ENCODE results near the gene SERPINB1.

SERPINB1 gene

GRCh38 chr6:2790588-2791449 is 50.8 kb downstream of the SERPINB1 start:
- peak; percentile 82 for DNase-seq (ENCODE audit: low read depth, low spot score)
- in situ Hi-C loops (cut with HindIII; ENCODE audit: low sequenced_read_pairs), result no loop called here
- TF ChIP-seq CTCF (IDR thresholded peaks at IDR 0.05; ENCODE audit: low read depth, low read length), result peak; percentile 82
- H3K4me3 ChIP-seq (ENCODE audit: low read depth, low read length), result no peak overlapping the region

- no peak for DNase-seq (ENCODE audit: low read depth, low spot score)
- in situ Hi-C loops (cut with HindIII; ENCODE audit: low sequenced_read_pairs), result no loop called here
- no peak for TF ChIP-seq CTCF (IDR thresholded peaks at IDR 0.05; ENCODE audit: low read depth, low read length)
- no peak overlapping the region for H3K4me3 ChIP-seq (ENCODE audit: low read depth, low read length)
Measured at GRCh38 chr6:2786269-2786668, 55.4 kb downstream of the SERPINB1 start.

- no peak for TF ChIP-seq CTCF (IDR thresholded peaks at IDR 0.05; ENCODE audit: low read depth, low read length)
- DNase-seq (ENCODE audit: low read depth, low spot score), result no peak
- no peak overlapping the region for H3K4me3 ChIP-seq (ENCODE audit: low read depth, low read length)
- in situ Hi-C loops (cut with HindIII; ENCODE audit: low sequenced_read_pairs), result no loop called here
Measured at GRCh38 chr6:2784930-2785329, 56.7 kb downstream of the SERPINB1 start.

GRCh38 chr6:2784061-2784460 is 57.6 kb downstream of the SERPINB1 start:
- DNase-seq (ENCODE audit: low read depth, low spot score), result no peak
- in situ Hi-C loops (cut with HindIII; ENCODE audit: low sequenced_read_pairs), result no loop called here
- H3K4me3 ChIP-seq (ENCODE audit: low read depth, low read length), result no peak overlapping the region
- no peak for TF ChIP-seq CTCF (IDR thresholded peaks at IDR 0.05; ENCODE audit: low read depth, low read length)

GRCh38 chr6:2783188-2783963 is 58.3 kb downstream of the SERPINB1 start:
- no peak for TF ChIP-seq CTCF (IDR thresholded peaks at IDR 0.05; ENCODE audit: low read depth, low read length)
- peak; percentile 11 for DNase-seq (ENCODE audit: low read depth, low spot score)
- in situ Hi-C loops (cut with HindIII; ENCODE audit: low sequenced_read_pairs), result no loop called here
- no peak overlapping the region for H3K4me3 ChIP-seq (ENCODE audit: low read depth, low read length)

- no peak for DNase-seq (ENCODE audit: low read depth, low spot score)
- no peak for TF ChIP-seq CTCF (IDR thresholded peaks at IDR 0.05; ENCODE audit: low read depth, low read length)
- H3K4me3 ChIP-seq (ENCODE audit: low read depth, low read length), result no peak overlapping the region
- in situ Hi-C loops (cut with HindIII; ENCODE audit: low sequenced_read_pairs), result no loop called here
Measured at GRCh38 chr6:2782825-2783187, 58.9 kb downstream of the SERPINB1 start.

Data from astrocyte of the spinal cord (primary cell).